Activated naive CD8-positive, alpha-beta T cell treated with anti-CD3 and anti-CD28 coated beads for 36 hours (primary cell): ENCODE measurements around the gene WDR75. TPM values are rescaled to one million over a fixed set of nuclear protein-coding genes. Genes with fewer than 3 reads are reported as not detected.

Experiments used
- DNase-seq: peaks from one replicate; pipeline ENCODE4 v3.0.0; 2021
- H3K27ac Mint-ChIP-seq: one replicate; pipeline ENCODE4 v1.8.0; 2022; ENCODE audit warnings: mild to moderate bottlenecking, moderate library complexity, mixed read lengths
- H3K27me3 Mint-ChIP-seq: one replicate; pipeline ENCODE4 v1.8.0; 2022; ENCODE audit warnings: mild to moderate bottlenecking, mixed read lengths
- H3K36me3 Mint-ChIP-seq: one replicate; pipeline ENCODE4 v1.8.0; 2021; ENCODE audit warnings: mild to moderate bottlenecking, mixed read lengths
- H3K4me1 Mint-ChIP-seq: one replicate; pipeline ENCODE4 v1.8.0; 2021; ENCODE audit warnings: mixed read lengths
- H3K4me3 Mint-ChIP-seq: one replicate; pipeline ENCODE4 v1.8.0; 2022; ENCODE audit warnings: mild to moderate bottlenecking, moderate library complexity, mixed read lengths
- H3K9me3 Mint-ChIP-seq: one replicate; pipeline ENCODE4 v1.8.0; 2022; ENCODE audit warnings: mixed read lengths
- total RNA-seq, 2 experiments: library from RNA; stranded (reverse); gene quantifications; one replicate each; pipeline ENCODE4 v1.2.3, GENCODE V29; 2021

Gene WDR75
- total RNA-seq, 2 experiments from 2014 or later: 121 to 133 TPM

DNA sequence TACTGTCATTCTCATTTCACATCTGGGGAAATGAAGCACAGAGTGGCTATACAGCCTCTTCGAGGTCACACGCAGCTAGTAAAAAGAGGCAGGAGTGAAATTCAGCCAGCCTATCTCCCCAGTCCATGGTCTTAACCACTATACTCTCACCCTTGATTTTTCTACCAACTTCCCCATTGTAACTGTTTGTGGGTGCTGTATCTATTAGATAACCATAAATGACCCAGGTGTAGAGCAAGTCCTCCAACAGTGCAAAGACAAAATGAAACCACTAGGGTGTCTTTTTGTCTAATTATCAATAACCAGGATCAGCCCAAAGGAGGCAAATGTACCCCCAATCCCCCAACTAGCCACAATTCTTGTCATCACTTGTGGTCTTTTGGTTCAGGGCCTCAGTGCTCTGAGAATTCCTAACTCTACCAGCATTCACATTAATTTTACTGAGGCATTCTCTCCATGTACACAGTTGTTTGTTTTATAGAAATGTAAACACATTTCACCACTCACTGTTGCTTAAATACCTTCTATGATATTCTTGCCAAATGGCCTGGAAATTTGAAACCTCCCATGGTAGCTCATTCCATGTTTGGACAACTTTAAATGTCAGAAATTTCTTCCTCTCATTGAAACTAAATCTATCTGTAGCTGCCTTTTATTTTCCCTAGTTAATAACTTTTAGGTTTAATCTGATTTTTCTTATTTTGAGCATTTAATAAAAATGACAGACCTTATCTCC, 80.6 kb downstream of the WDR75 start:
- H3K4me3 Mint-ChIP-seq: no peak overlapping the region
- no peaks in the 10 kb centered on the region for H3K27me3 Mint-ChIP-seq
- peaks cover 2% of the 10 kb centered on the region for H3K9me3 Mint-ChIP-seq
- H3K4me1 Mint-ChIP-seq: no peaks in the 10 kb centered on the region
- H3K27ac Mint-ChIP-seq: no peak overlapping the region
- DNase-seq: no peak
- H3K36me3 Mint-ChIP-seq: peaks cover 1% of the 10 kb centered on the region

DNA sequence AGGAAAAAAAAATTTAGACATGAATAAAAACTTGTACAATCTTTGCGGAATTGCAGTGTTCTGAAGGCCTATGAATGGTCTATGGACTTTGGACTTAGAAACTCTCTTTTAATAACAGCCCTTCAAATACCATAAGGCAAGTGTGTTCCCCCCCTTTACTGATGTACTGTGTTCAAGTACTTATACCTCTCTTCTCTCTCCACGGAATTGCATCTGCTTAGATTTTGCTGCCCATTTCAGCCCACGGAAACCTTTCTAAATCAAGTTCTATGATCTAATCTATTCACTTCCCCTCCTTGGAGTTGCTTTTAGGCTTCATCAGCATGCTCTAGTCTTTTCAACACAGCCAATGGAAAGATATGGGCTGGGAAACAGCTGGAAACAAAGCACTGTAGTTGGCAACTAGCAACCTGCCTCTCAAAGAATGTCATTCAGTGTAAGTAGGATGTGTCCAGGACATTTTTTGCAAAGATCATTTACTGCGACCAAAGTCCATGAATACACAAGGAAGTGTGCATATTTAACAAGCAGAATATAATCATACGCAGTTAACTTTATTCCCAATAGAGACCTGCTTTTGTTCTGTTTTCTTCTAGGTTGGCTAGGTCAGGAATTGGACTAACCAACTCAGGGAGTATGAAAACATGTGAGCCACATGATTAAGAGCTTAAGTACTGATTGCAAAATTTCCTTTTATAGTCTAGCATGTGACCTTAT, 81.3 kb downstream of the WDR75 start:
- no peak for DNase-seq
- H3K9me3 Mint-ChIP-seq: no peaks in the 10 kb centered on the region
- no peaks in the 10 kb centered on the region for H3K4me1 Mint-ChIP-seq
- H3K36me3 Mint-ChIP-seq: no peaks in the 10 kb centered on the region
- no peak overlapping the region for H3K4me3 Mint-ChIP-seq
- H3K27me3 Mint-ChIP-seq: no peaks in the 10 kb centered on the region
- no peak overlapping the region for H3K27ac Mint-ChIP-seq

DNA sequence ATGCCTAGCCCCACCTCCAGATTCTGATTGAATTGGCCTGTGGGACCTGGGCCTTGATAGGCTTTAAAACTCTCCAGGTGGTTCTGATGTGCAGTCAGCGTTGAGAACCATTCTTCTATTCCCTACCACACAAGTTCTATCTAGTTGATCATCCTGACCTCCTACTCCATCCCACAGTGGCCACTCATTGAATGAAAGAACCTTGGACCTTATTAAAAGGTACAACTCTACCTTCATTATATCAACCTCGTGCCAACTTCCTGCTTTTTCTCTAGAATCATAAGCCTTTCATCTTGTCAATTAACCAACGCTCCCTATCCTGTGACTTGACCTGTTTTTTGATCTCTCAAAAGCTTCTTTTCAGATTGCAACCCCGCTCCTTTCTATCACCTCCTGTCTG, 83.5 kb downstream of the WDR75 start:
- Mint-ChIP-seq H3K9me3 (no peaks in the 10 kb centered on the region), H3K36me3 (no peaks in the 10 kb centered on the region), H3K27ac (no peak overlapping the region), H3K27me3 (no peaks in the 10 kb centered on the region), H3K4me3 (no peak overlapping the region), H3K4me1 (no peaks in the 10 kb centered on the region)
- DNase-seq: no peak

Other genes with a start within 250 kb of the WDR75 start
- gene SLC40A1, start 139.3 kb downstream of the WDR75 start, total RNA-seq: 1 to 10 TPM; 3.0 to 3.5 TPM
- gene ASNSD1, start 220.0 kb downstream of the WDR75 start, total RNA-seq: 10 to 100 TPM; 56.3 to 57.0 TPM
- 1 to 10 TPM; 2.4 TPM for gene ANKAR, start 233.2 kb downstream of the WDR75 start, total RNA-seq